Naive thymus-derived CD4-positive, alpha-beta T cell (primary cell): ENCODE results near the gene PAGE2B. TPM values are rescaled to one million over a fixed set of nuclear protein-coding genes. Genes with fewer than 3 reads are reported as not detected.
A peak's percentile ranks its signal among the peaks of the same experiment; 100 is the strongest.
"Not testable (repeated sequence)": the region's sequence is repeated elsewhere in the genome, so short reads cannot be mapped to it uniquely, and the experiment has no call there.

ENCODE experiments used
- ATAC-seq: fragments of 150-1000 bp; cut with Tn5 transposase; 2 replicates; pipeline ENCODE4 v1.10.0; 2021; ENCODE audit warnings: mild to moderate bottlenecking, moderate library complexity
- CTCF ChIA-PET: fragments of 350-600 bp; sonication (Branson Sonifier 250); formaldehyde crosslinking; loops from one replicate; lab custom pipeline; 2021; ENCODE audit warnings: antibody characterized with exemption; lab: Charles Lee
- POLR2A ChIA-PET: fragments of 350-600 bp; sonication (Branson Sonifier 250); formaldehyde crosslinking; loops from one replicate; lab custom pipeline; 2021; ENCODE audit warnings: antibody characterized with exemption, inconsistent platforms; lab: Charles Lee
- DNase-seq, 9 donors: peaks; one replicate each; pipeline versions ENCODE4 v3.0.0 to v3.0.0-alpha.2; 2020 to 2022; ENCODE audit warnings: mixed read lengths in 1 of 9
- H3K27ac ChIP-seq: one replicate; pipeline ENCODE4 v1.7.0; 2013; ENCODE audit warnings: mild to moderate bottlenecking, low read depth, low read length, moderate library complexity
- H3K27me3 ChIP-seq, 2 donors: one replicate each; pipeline ENCODE4 v1.7.0; 2013; ENCODE audit warnings: low read length in 2 of 2, mild to moderate bottlenecking in 2 of 2, moderate library complexity in 2 of 2; ENCODE audit not compliant: control insufficient read depth in 2 of 2, insufficient read depth in 2 of 2
- H3K36me3 ChIP-seq, 3 experiments: 1 replicate in 2 of 3; 2 replicates in 1 of 3; pipeline ENCODE4 v1.7.0; 2013; ENCODE audit warnings: low read length in 3 of 3, mild to moderate bottlenecking in 3 of 3, moderate library complexity in 1 of 3; ENCODE audit not compliant: insufficient read depth in 3 of 3, control insufficient read depth in 2 of 3
- H3K4me1 ChIP-seq, 2 donors: one replicate each; pipeline ENCODE4 v1.7.0; 2013; ENCODE audit warnings: low read length in 2 of 2, mild to moderate bottlenecking in 2 of 2, moderate library complexity in 1 of 2; ENCODE audit not compliant: control insufficient read depth in 2 of 2, insufficient read depth in 2 of 2
- H3K4me3 ChIP-seq: 2 replicates; pipeline ENCODE4 v1.7.0; 2013; ENCODE audit warnings: mild to moderate bottlenecking, low read length
- H3K9me3 ChIP-seq, 3 experiments: 1 replicate in 2 of 3; 2 replicates in 1 of 3; pipeline ENCODE4 v1.7.0; 2013; ENCODE audit warnings: low read length in 3 of 3; ENCODE audit not compliant: control insufficient read depth in 2 of 3
- H3K27ac Mint-ChIP-seq, 9 donors: one replicate each; pipeline ENCODE4 v1.8.0; 2020 to 2022; ENCODE audit warnings: mixed read lengths in 9 of 9, mild to moderate bottlenecking in 8 of 9, moderate library complexity in 5 of 9, inconsistent platforms in 2 of 9
- H3K27me3 Mint-ChIP-seq, 5 donors: one replicate each; pipeline ENCODE4 v1.8.0; 2021 to 2022; ENCODE audit warnings: mixed read lengths in 5 of 5, mild to moderate bottlenecking in 1 of 5
- H3K36me3 Mint-ChIP-seq, 5 donors: one replicate each; pipeline ENCODE4 v1.8.0; 2020 to 2022; ENCODE audit warnings: mixed read lengths in 5 of 5, mild to moderate bottlenecking in 3 of 5, inconsistent platforms in 1 of 5
- H3K4me1 Mint-ChIP-seq, 7 donors: one replicate each; pipeline ENCODE4 v1.8.0; 2020 to 2022; ENCODE audit warnings: mixed read lengths in 7 of 7, mild to moderate bottlenecking in 3 of 7, inconsistent platforms in 1 of 7
- H3K4me3 Mint-ChIP-seq, 10 donors: one replicate each; pipeline ENCODE4 v1.8.0; 2020 to 2022; ENCODE audit warnings: mild to moderate bottlenecking in 10 of 10, mixed read lengths in 10 of 10, moderate library complexity in 6 of 10, inconsistent platforms in 2 of 10
- H3K9me3 Mint-ChIP-seq, 11 donors: one replicate each; pipeline ENCODE4 v1.8.0; 2020 to 2022; ENCODE audit warnings: mixed read lengths in 11 of 11, mild to moderate bottlenecking in 4 of 11, inconsistent platforms in 1 of 11, moderate library complexity in 1 of 11
- intact Hi-C, 2 donors: fragments of 100-400 bp; cut with micrococcal nuclease; formaldehyde crosslinking; loops; one replicate each; pipeline ENCODE4 v1.15.1; 2023
- polyA plus RNA-seq, 2 donors: library from polyadenylated mRNA; unstranded; fragments of 300-500 nt; fragmentation: Illumina TruSeq; gene quantifications; one replicate each; pipeline ENCODE4 v1.2.3, GENCODE V29; 2021
- total RNA-seq, 6 experiments: library from RNA in 5 of 6; stranded (reverse) in 5 of 6; gene quantifications; 1 replicate in 5 of 6; 2 replicates in 1 of 6; pipeline ENCODE4 v1.2.3 and lab custom pipeline; 2021 to 2026

PAGE2B gene
- total and polyA plus RNA-seq, 7 experiments from 2014 or later: 0.91 to 1.2 TPM; not detected in 5

DNA sequence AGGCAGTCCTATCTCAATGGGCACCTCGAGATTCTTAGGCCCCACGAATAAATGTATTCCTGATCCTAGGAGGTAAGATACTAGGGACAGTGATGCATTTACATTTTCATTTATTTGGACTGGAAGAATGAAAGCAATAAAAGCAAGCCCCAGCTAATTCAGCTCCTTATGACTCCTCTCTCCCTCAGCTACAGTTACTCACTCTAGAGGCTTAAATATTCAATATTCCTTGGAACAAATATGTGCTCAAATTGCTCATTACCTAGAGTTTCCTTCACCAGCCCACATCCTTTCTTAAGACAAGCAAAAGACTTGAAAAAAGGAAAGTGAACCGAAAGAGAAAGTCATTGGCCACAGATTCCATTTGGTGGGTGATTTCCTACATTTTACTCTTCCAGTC lies 27.9 kb downstream of the PAGE2B start:
- Histone ChIP-seq H3K27ac (no peak overlapping the region), H3K27me3 (no peaks in the 10 kb centered on the region), H3K36me3 (no peaks in the 10 kb centered on the region), H3K9me3 (no peaks in the 10 kb centered on the region), H3K4me3 (no peak overlapping the region), H3K4me1 (no peaks in the 10 kb centered on the region)
- Mint-ChIP-seq H3K9me3 (peaks cover 0 to 7% (median 0%) of the 10 kb centered on the region in 11 donors), H3K4me1 (peaks cover 0 to 5% (median 3%) of the 10 kb centered on the region in 7 donors), H3K4me3 (no peak overlapping the region), H3K27ac (no peak overlapping the region), H3K36me3 (no peaks in the 10 kb centered on the region), H3K27me3 (no peaks in the 10 kb centered on the region)
- intact Hi-C loops: no loop called here
- ChIA-PET CTCF (no interaction called here), POLR2A (no interaction called here)
- no peak for DNase-seq
- ATAC-seq: no peak

DNA sequence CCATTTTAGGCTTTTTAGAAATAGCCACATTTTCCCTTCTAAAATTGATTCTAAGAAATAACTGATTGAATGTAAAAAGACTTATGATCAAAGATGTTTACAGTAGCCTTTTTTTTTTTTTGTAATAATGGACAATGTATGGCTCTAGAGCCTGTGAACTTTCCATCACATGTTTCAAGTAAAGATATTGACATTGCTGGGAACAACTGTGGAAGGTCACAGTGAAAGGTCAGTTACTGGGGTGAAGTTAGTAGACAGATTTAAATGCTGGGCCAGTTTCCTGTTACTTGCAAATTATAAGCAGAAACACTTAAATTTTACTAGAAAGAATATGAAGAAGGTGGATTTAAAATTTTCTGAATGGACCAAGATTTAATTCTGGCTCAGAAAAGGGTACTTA lies 32.4 kb downstream of the PAGE2B start:
- no peak for DNase-seq
- ChIA-PET CTCF (no interaction called here), POLR2A (no interaction called here)
- Histone ChIP-seq H3K9me3 (no peaks in the 10 kb centered on the region), H3K27ac (no peak overlapping the region), H3K4me1 (no peaks in the 10 kb centered on the region), H3K4me3 (no peak overlapping the region), H3K36me3 (no peaks in the 10 kb centered on the region), H3K27me3 (no peaks in the 10 kb centered on the region)
- peaks cover 0 to 7% (median 0%) of the 10 kb centered on the region in 11 donors for H3K9me3 Mint-ChIP-seq
- peaks cover 0 to 5% (median 3%) of the 10 kb centered on the region in 7 donors for H3K4me1 Mint-ChIP-seq
- no peak for ATAC-seq
- intact Hi-C loops: no loop called here
- H3K27ac Mint-ChIP-seq: no peak overlapping the region
- no peaks in the 10 kb centered on the region for H3K36me3 Mint-ChIP-seq
- no peaks in the 10 kb centered on the region for H3K27me3 Mint-ChIP-seq
- H3K4me3 Mint-ChIP-seq: no peak overlapping the region

DNA sequence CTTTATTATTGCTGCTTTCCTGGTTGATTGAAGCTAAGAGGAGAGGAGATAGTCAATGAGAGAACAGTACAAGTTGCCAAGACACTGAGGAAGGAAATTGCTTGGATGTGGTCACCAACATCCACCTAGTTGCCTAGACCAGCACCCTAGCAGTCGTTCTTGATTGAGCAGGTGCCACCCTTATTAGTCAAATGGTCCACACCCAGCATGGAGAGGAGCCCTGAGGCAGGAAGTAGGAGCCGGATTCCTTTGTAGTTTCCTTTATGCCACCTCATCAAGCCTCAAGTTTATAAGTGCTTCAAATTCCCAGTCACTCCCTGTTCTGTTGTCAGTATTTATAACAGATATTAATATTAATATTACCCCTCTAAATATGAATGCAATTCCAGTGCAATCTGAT lies 33.1 kb downstream of the PAGE2B start:
- Histone ChIP-seq H3K4me3 (no peak overlapping the region), H3K4me1 (no peaks in the 10 kb centered on the region), H3K36me3 (no peaks in the 10 kb centered on the region), H3K9me3 (no peaks in the 10 kb centered on the region), H3K27ac (no peak overlapping the region), H3K27me3 (no peaks in the 10 kb centered on the region)
- DNase-seq (no peak), ATAC-seq (no peak)
- peaks cover 0 to 7% (median 0%) of the 10 kb centered on the region in 11 donors for H3K9me3 Mint-ChIP-seq
- no peaks in the 10 kb centered on the region for H3K36me3 Mint-ChIP-seq
- no peaks in the 10 kb centered on the region for H3K27me3 Mint-ChIP-seq
- intact Hi-C loops: no loop called here
- no peak overlapping the region for H3K4me3 Mint-ChIP-seq
- POLR2A ChIA-PET: no interaction called here
- no peak overlapping the region for H3K27ac Mint-ChIP-seq
- CTCF ChIA-PET: no interaction called here
- H3K4me1 Mint-ChIP-seq: peaks cover 0 to 3% (median 2%) of the 10 kb centered on the region in 7 donors

DNA sequence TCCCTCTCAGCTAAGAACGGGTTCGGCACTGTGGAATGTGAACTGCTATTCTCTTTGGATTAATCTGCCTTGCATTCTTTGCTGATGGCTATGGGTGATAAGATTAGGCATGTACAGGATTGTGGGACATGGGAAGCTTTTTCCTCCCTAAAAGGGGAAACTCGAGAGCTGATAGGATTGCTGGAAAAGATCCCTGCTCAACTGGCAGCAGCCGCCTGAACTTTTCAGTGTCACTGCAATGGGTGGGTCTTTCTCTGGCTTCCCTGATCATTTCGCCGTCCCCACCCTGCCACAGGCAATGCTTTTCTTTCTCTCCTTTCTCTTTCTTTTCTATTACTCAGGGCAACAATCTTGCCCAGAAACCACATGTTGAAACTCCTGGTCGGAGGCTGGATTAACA lies 34.5 kb downstream of the PAGE2B start:
- Histone ChIP-seq H3K27me3 (no peaks in the 10 kb centered on the region), H3K36me3 (no peaks in the 10 kb centered on the region), H3K9me3 (no peaks in the 10 kb centered on the region), H3K4me1 (no peaks in the 10 kb centered on the region), H3K4me3 (no peak overlapping the region), H3K27ac (no peak overlapping the region)
- CTCF ChIA-PET: no interaction called here
- intact Hi-C loops: no loop called here
- H3K4me1 Mint-ChIP-seq: peaks cover 0 to 3% (median 0%) of the 10 kb centered on the region in 7 donors
- ATAC-seq (no peak), DNase-seq (no peak)
- H3K36me3 Mint-ChIP-seq: no peaks in the 10 kb centered on the region
- peaks cover 0 to 2% (median 0%) of the 10 kb centered on the region in 11 donors for H3K9me3 Mint-ChIP-seq
- no peak overlapping the region for H3K27ac Mint-ChIP-seq
- H3K4me3 Mint-ChIP-seq: no peak overlapping the region
- no peaks in the 10 kb centered on the region for H3K27me3 Mint-ChIP-seq
- POLR2A ChIA-PET: no interaction called here

DNA sequence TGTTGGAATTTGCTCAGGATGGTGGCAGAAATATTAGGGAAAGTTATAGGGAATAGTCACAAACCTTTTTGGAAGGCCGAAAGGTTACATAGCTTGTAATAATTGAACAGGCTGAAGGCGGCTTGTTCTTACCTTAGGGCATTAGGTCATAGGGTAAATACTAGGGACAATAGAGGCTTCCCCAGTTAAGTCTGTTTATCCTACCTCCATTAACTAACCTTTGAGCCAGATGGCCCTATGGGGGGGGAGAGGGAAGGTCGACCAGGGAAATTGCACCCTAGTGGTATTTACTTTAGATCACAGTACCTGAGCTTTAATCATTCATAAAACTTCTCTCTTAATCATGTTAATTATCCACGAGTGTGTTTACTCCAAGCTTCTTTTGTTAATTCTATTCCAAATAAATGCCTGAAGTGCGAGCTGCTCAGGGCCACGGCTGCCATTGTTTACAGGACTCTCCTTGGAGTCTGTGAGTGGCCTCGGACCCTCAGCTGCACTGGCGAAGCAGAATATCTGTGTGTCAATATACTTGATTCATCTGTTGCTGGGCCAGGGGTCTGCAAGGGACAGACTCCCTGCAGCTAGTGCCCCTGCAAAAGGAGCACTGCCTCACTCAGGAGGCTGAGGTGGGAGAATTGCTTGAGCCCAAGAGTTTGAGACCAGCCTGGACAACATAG lies 36.9 kb downstream of the PAGE2B start:
- no peak for ATAC-seq
- Histone ChIP-seq H3K4me3 (no peak overlapping the region), H3K9me3 (no peaks in the 10 kb centered on the region), H3K36me3 (no peaks in the 10 kb centered on the region), H3K4me1 (no peaks in the 10 kb centered on the region), H3K27ac (no peak overlapping the region), H3K27me3 (no peaks in the 10 kb centered on the region)
- H3K9me3 Mint-ChIP-seq: peaks cover 0 to 1% (median 0%) of the 10 kb centered on the region in 11 donors
- no peaks in the 10 kb centered on the region for H3K27me3 Mint-ChIP-seq
- H3K27ac Mint-ChIP-seq: no peak overlapping the region
- H3K36me3 Mint-ChIP-seq: no peaks in the 10 kb centered on the region
- CTCF ChIA-PET: no interaction called here
- POLR2A ChIA-PET: no interaction called here
- no peak for DNase-seq
- intact Hi-C loops: no loop called here
- H3K4me3 Mint-ChIP-seq: no peak overlapping the region
- peaks cover 0 to 2% (median 0%) of the 10 kb centered on the region in 7 donors for H3K4me1 Mint-ChIP-seq

DNA sequence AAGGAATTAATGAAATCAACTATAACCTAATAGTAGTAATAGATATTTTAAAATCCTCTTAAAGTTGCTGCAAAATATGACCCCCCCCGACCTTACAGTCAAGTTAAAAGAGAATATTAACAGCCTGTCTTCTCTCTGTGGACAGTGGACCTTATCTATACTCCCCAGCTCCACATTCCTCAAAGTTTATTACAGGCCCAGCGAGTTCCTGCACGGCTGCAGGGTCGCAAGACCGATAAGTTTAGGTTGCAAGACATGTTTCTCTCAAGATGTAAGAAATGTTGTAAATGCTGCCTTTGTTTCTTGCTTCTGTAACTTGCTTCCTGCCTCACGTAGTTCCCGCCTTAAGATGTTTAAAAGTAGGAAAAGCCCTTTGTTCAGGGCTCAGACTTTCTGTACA lies 41.8 kb downstream of the PAGE2B start:
- intact Hi-C loops, H3K9me3 Mint-ChIP-seq, H3K4me3 Mint-ChIP-seq, ATAC-seq, DNase-seq, CTCF ChIA-PET, H3K27ac Mint-ChIP-seq, H3K27ac ChIP-seq, POLR2A ChIA-PET, H3K27me3 Mint-ChIP-seq, H3K4me3 ChIP-seq, H3K9me3 ChIP-seq, H3K36me3 ChIP-seq, H3K36me3 Mint-ChIP-seq, H3K27me3 ChIP-seq: not testable (repeated sequence)
- H3K4me1 ChIP-seq: peaks cover 0 to 28% of the 10 kb centered on the region in 2 donors
- H3K4me1 Mint-ChIP-seq: peaks cover 8 to 30% (median 14%) of the 10 kb centered on the region in 7 donors

DNA sequence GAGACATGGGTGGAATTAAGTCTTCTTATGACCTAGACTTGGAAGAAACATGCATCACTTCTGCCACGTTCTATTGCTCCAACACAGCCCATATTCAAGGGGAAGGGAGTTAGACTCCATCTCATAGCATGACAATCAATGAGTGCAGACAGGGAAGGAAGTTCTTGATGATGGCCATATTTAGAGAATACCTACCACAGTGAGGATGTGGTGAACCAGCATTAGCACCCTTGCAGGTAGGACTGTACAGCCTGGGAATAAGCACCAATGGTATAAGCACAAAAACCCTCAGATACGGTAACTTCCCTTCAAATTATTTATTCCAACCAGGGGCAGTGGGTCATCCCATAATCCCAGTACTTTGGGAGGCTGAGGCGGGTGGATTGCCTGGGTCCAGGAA lies 43.7 kb downstream of the PAGE2B start:
- Mint-ChIP-seq H3K4me3 (peak overlapping the region in 1 of 10 donors; percentile 5), H3K27ac (no peak overlapping the region), H3K36me3 (no peaks in the 10 kb centered on the region), H3K4me1 (peaks cover 8 to 30% (median 14%) of the 10 kb centered on the region in 7 donors), H3K27me3 (peaks cover 0 to under 1% (median 0%) of the 10 kb centered on the region in 5 donors), H3K9me3 (no peaks in the 10 kb centered on the region)
- intact Hi-C loops: no loop called here
- H3K36me3 ChIP-seq: no peaks in the 10 kb centered on the region
- peaks cover 0 to 28% of the 10 kb centered on the region in 2 donors for H3K4me1 ChIP-seq
- ATAC-seq (no peak), DNase-seq (no peak)
- ChIA-PET POLR2A (no interaction called here), CTCF (no interaction called here)
- H3K9me3 ChIP-seq: no peaks in the 10 kb centered on the region
- H3K27ac ChIP-seq: no peak overlapping the region
- H3K4me3 ChIP-seq: no peak overlapping the region
- no peaks in the 10 kb centered on the region for H3K27me3 ChIP-seq
